Kidney (tissue), 14 donors: Measurements from ENCODE around the gene LBX1. TPM values are rescaled to one million over a fixed set of nuclear protein-coding genes. Genes with fewer than 3 reads are reported as not detected.

Experiments used
- DNase-seq, 5 donors: peaks; one replicate each; pipeline ENCODE4 v3.0.0-alpha.2; 2013 to 2020
- FAIRE-seq: peaks from 2 replicates; lab custom pipeline; 2012; peaks lifted over from hg19 to GRCh38; lab: Jason Lieb, UNC
- H3K27ac ChIP-seq, 2 donors: one replicate each; pipeline ENCODE4 v1.7.0; 2013; ENCODE audit warnings: low read depth in 2 of 2, low read length in 2 of 2, inconsistent platforms in 1 of 2
- H3K27me3 ChIP-seq: one replicate; pipeline ENCODE4 v1.7.1; 2013; ENCODE audit warnings: low read length, inconsistent platforms; ENCODE audit not compliant: control insufficient read depth, insufficient read depth
- H3K36me3 ChIP-seq, 3 donors: one replicate each; pipeline versions ENCODE4 v1.7.0 to v1.7.1; 2013; ENCODE audit warnings: low read length in 3 of 3, control low read depth in 1 of 3, inconsistent platforms in 1 of 3; ENCODE audit not compliant: insufficient read depth in 3 of 3, control insufficient read depth in 2 of 3
- H3K4me1 ChIP-seq, 3 donors: one replicate each; pipeline versions ENCODE4 v1.7.0 to v1.7.1; 2013; ENCODE audit warnings: low read length in 3 of 3, inconsistent platforms in 1 of 3, low read depth in 1 of 3; ENCODE audit not compliant: control insufficient read depth in 2 of 3, insufficient read depth in 2 of 3
- H3K4me3 ChIP-seq, 3 donors: one replicate each; pipeline versions ENCODE4 v1.7.0 to v1.8.1; 2013; ENCODE audit warnings: low read length in 3 of 3, control low read depth in 1 of 3, inconsistent platforms in 1 of 3
- H3K9ac ChIP-seq, 3 donors: one replicate each; pipeline versions ENCODE4 v1.7.0 to v1.7.1; 2013; ENCODE audit warnings: low read length in 3 of 3, control low read depth in 1 of 3, inconsistent platforms in 1 of 3
- H3K9me3 ChIP-seq, 3 donors: one replicate each; pipeline versions ENCODE4 v1.7.0 to v1.7.1; 2013; ENCODE audit warnings: low read length in 3 of 3, control low read depth in 1 of 3, inconsistent platforms in 1 of 3; ENCODE audit not compliant: control insufficient read depth in 2 of 3, insufficient read depth in 1 of 3
- intact Hi-C: fragments of 100-400 bp; cut with DNase I; formaldehyde crosslinking; loops from one replicate; pipeline ENCODE4 v1.11.1; 2022
- polyA plus RNA-seq: library from polyadenylated mRNA; stranded (reverse); fragments of 350-450 nt; fragmentation: Illumina TruSeq; extraction: RNeasy Lipid Tissue Mini Kit (QIAGEN cat#74804); gene quantifications from one replicate; pipeline ENCODE4 v1.2.3, GENCODE V29; 2014; ENCODE audit warnings: low read depth, low replicate concordance; ENCODE audit not compliant: insufficient read depth
- total RNA-seq: library from RNA; stranded (reverse); fragmentation: NEBNext Ultra II Directional; extraction: Animal tissue kit (Norgen Biotek cat#: 25700); gene quantifications from one replicate; pipeline ENCODE4 v1.2.1, GENCODE V29; 2021
- TF ChIP-seq, protein P1 (sequence below): IDR thresholded peaks from 3 replicates; pipeline ENCODE4 v1.5.1; 2012; ENCODE audit warnings: mild to moderate bottlenecking, moderate library complexity, borderline replicate concordance; ENCODE audit not compliant: insufficient read depth; ENCODE audit errors: extremely low read depth
- donor health status: control.
- donor health status: control.
- donor health status: control.
- donor health status: control.
- donor health status: control.
- donor health status: DM: yes; HTN: yes; CAD: no.
- donor health status: Normal renal cell carcinoma (clear cell type).

Gene LBX1
- total and polyA plus RNA-seq, 2 donors from 2014 or later: not detected

DNA sequence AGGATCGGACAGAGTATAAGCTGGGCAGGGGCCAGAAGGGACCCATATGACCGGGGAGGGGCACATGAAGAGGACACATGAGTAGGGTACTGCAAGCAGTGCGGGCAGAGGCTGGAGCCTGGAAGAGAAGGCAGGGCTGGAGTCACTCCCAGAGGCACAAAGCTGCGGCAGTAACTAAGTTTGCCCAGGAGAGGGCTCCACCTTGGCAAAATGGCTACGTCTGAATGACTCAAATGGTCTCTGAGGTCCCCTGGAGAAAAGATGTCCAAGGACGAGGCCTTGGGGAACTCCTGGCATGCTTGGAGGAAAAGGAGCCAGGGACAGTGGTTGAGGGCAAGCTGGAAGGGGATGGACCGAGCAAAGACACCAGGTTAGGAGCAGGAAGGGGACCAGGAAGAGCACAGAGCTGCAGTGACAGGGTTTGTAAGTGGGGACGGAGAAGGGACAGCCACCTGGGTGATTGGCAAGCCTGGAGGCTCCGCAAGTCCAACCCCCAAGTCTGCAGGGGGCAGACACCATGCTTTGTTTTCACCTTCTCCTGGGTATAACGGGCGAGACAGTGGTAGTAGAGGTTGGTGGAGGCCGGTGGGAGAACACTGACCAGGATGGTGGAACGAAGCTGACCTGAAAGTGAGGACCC lies 43.1 kb upstream of the LBX1 start:
- TF ChIP-seq, protein P1, sequence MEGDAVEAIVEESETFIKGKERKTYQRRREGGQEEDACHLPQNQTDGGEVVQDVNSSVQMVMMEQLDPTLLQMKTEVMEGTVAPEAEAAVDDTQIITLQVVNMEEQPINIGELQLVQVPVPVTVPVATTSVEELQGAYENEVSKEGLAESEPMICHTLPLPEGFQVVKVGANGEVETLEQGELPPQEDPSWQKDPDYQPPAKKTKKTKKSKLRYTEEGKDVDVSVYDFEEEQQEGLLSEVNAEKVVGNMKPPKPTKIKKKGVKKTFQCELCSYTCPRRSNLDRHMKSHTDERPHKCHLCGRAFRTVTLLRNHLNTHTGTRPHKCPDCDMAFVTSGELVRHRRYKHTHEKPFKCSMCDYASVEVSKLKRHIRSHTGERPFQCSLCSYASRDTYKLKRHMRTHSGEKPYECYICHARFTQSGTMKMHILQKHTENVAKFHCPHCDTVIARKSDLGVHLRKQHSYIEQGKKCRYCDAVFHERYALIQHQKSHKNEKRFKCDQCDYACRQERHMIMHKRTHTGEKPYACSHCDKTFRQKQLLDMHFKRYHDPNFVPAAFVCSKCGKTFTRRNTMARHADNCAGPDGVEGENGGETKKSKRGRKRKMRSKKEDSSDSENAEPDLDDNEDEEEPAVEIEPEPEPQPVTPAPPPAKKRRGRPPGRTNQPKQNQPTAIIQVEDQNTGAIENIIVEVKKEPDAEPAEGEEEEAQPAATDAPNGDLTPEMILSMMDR: peak; percentile 83
- Histone ChIP-seq H3K4me1 (no peaks in the 10 kb centered on the region), H3K27me3 (no peaks in the 10 kb centered on the region), H3K9ac (no peak overlapping the region), H3K4me3 (no peak overlapping the region), H3K9me3 (no peaks in the 10 kb centered on the region), H3K36me3 (no peaks in the 10 kb centered on the region), H3K27ac (no peak overlapping the region)
- intact Hi-C loops: no loop called here
- DNase-seq (peak; percentile 44 to 84 (median 78)), FAIRE-seq (no peak)

DNA sequence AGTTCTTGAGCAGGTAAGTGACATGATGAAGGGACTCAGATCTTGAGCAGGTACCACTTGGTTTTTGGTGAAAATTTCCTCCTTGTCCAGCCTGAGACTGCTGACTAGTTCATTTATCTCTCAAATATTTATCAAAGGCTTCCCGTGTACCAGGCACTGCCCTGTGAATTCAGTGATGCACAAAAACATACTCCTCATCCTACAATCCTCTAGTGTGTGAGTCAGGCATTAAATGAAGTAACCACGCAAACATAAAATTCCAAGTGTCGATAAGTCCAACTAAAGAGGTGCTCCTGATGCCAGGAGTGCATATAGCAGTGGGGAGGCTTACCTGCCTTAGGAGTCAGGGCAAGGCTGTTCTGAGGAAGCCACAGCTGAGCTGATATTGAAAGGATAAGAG lies 41.5 kb upstream of the LBX1 start:
- intact Hi-C loops: no loop called here

DNA sequence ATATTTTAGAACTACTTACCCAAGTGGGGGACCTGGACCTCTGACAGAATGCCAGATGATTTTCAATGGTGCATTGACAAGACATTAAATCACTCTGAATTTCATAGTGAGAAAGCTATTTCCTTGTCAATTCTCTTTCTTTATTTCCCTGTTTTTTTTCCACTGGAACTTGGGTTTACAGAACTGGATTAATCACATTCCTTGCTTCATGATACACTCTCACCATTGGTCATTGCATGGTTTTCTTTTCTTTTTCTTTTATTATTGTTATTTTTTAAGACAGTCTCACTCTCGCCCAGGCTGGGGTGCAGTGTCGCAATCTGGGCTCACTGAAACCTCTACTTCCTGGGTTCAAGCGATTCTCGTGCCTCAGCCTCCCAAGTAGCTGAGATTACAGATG lies 38.5 kb upstream of the LBX1 start:
- Histone ChIP-seq H3K9ac (no peak overlapping the region), H3K27ac (no peak overlapping the region), H3K4me1 (no peaks in the 10 kb centered on the region), H3K4me3 (no peak overlapping the region), H3K36me3 (no peaks in the 10 kb centered on the region), H3K9me3 (no peaks in the 10 kb centered on the region), H3K27me3 (no peaks in the 10 kb centered on the region)
- DNase-seq (no peak), FAIRE-seq (no peak)
- TF ChIP-seq, protein P1: no peak
- intact Hi-C loops: no loop called here

More for the DNA sequence above, 41.5 kb upstream of the LBX1 start:
- no peaks in the 10 kb centered on the region for H3K27me3 ChIP-seq
- no peak overlapping the region for H3K27ac ChIP-seq
- H3K4me3 ChIP-seq: no peak overlapping the region
- no peaks in the 10 kb centered on the region for H3K9me3 ChIP-seq
- no peak for DNase-seq
- no peak overlapping the region for H3K9ac ChIP-seq
- TF ChIP-seq, protein P1: no peak
- FAIRE-seq: no peak
- no peaks in the 10 kb centered on the region for H3K36me3 ChIP-seq
- no peaks in the 10 kb centered on the region for H3K4me1 ChIP-seq

DNA sequence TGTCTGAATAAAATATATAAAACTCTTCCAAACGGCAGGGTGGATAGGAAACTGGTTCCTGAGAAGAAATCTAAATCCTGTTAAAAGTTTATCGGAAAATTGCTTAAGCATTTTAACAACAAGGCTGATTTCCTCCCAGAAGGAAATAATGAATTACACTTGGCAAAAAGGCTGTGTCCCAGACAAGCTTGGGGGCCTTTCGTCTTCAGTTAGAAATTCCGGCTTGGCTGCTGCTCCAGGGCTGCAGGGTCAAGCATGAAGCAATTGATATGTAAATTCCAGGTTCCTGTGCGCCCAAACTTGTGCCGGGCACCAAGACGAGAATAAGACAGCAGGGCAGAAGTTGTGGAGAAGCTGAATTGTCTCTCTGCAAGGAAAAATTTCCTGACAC lies 38.0 kb upstream of the LBX1 start:
- no peaks in the 10 kb centered on the region for H3K4me1 ChIP-seq
- FAIRE-seq: no peak
- H3K4me3 ChIP-seq: no peak overlapping the region
- H3K9ac ChIP-seq: no peak overlapping the region
- intact Hi-C loops: no loop called here
- peak in 1 of 5 donors; percentile 26 for DNase-seq
- TF ChIP-seq, protein P1: no peak
- H3K27me3 ChIP-seq: no peaks in the 10 kb centered on the region
- no peaks in the 10 kb centered on the region for H3K9me3 ChIP-seq
- no peaks in the 10 kb centered on the region for H3K36me3 ChIP-seq
- H3K27ac ChIP-seq: no peak overlapping the region
